GM18870 (cell line): Measurements from ENCODE around the gene UGT1A5.

ENCODE experiments used
- ATAC-seq: cut with Tn5 transposase; IDR thresholded peaks from one replicate; pipeline ENCODE4 v1.9.1; 2021; ENCODE audit warnings: moderate library complexity; ENCODE audit not compliant: unreplicated experiment

UGT1A5 gene

DNA sequence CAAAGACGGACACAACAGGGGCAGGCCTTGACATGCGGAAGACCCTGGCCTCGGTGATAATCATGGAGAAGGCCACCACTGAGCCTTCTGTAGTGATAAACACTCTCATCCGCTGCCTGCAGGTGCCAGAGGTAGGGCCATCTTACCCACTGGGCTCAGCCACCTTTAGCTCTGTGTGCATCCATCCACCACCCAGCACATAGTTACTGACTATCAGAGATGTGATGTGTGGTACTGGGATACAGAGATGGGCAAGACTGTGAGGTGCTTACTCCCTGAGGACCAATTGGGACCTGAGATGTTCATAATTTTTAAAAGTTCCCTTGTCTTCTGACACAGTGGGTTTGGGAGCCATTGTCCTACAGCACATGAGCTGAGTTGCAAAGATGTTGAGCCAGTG is 67.0 kb downstream of the UGT1A5 start:
- no peak for ATAC-seq

DNA sequence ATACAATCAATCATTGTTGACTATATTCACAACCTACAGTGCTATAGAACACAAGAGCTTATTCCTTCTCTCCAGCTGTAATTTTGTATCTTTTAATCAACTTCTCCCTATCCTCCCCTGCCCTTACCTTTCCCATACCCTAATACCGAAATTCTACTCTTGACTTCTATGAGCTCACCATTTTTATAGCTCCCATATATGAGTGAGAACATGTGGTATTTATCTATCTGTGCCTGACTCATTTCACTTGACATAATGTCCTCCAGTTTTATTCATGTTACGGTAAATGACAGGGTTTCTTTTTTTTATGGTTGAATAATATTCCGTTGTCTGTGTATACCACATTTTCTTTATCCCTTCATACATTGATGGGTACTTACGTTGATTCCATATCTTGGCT is 68.1 kb downstream of the UGT1A5 start:
- no peak for ATAC-seq

DNA sequence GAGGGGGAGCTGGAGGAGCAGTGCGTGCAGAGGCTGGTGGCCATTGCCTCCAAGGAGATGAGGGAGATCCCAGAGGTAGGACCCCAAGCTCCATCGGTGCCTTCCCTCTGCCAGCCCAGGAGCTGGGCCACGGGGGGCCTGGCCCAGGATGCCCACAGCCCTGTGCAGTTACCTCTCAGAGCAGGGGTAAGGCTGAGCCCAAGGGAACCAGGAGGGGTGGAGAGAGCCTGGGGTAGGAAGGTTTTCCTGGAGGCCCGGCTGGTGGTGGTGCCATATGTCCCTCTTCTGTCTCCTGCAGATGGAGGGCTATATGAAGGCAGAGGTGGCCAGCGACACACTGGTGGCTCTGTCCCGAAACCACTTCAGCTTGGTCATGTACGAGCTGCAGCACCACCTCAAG is 76.8 kb downstream of the UGT1A5 start:
- no peak for ATAC-seq

DNA sequence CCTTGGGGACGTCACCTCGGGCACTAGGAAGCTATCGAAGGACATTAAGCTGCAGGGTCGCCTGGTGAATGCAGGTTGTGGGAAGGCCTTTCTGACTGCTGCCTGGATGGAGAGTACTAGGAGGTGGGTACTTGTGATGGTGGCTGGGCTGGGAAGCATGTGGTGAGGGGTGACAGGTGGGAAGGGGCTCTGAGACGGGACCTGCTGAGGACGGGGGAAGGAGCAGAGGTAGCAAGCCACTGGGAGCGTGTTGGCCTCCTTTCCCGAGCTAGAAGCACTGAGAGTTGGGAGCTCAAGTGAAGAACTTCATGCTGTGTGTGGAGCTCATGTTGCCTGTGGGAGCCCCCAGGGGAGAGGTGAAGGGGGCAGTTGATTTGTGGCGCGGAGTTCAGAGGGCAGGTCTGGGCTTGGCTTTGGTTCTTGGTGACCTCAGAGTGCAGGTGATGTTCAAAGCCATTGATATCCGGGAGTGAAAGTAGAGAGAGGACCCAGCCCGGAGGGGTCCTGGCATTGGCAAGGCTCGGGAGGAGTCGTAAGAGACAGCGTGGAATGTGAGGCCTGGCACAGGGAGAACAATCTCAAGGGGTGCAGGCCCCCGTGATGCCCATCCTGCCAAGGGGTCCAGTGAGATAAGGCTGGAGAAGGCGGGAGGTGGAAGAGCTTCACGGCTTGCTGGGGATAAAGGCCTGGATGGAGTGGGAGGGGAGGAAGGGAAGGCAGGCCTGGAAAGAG is 78.6 kb downstream of the UGT1A5 start:
- ATAC-seq = no peak

DNA sequence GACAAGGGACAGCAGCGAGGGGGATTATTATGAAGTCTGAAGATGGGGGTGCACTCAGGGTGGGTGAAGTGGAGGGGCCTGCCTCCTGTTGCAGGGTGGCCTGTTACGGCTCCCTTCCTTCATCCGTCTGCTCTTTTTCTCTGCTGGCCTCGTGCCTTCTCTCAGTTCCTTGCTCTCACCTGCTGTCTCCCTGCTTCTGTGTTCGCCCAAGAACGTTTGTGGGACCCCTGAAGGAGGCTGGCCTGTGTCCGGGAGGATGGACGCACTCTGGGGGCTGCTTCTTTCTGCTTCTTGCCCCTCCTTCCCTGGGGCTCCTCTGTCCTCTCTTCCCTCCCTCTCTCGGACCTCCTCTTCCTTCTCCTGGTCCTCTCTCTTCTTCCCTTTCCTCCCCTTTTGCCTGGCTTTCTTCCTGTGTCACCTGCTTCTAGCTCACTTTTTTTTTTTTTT is 79.2 kb downstream of the UGT1A5 start:
- no peak for ATAC-seq

DNA sequence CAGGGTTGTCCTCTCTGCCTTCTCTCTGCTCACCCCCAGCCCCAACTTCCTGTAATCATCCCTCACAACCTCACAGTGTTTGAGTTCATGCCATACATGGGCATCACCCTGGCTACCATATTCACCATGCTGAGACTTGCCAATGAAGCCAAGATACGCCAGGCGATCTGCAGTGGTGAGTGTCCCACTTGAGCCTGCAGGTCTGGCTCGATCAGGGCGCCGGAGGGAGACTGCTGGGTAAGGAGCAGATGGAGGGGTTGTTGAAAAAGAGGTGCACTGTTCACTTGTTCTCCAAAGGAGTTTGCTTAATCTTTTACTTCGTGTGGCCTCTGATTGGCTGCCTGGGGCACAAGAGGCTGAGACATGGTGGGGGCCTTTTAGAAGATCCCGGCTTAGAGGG is 80.0 kb downstream of the UGT1A5 start:
- ATAC-seq = no peak

DNA sequence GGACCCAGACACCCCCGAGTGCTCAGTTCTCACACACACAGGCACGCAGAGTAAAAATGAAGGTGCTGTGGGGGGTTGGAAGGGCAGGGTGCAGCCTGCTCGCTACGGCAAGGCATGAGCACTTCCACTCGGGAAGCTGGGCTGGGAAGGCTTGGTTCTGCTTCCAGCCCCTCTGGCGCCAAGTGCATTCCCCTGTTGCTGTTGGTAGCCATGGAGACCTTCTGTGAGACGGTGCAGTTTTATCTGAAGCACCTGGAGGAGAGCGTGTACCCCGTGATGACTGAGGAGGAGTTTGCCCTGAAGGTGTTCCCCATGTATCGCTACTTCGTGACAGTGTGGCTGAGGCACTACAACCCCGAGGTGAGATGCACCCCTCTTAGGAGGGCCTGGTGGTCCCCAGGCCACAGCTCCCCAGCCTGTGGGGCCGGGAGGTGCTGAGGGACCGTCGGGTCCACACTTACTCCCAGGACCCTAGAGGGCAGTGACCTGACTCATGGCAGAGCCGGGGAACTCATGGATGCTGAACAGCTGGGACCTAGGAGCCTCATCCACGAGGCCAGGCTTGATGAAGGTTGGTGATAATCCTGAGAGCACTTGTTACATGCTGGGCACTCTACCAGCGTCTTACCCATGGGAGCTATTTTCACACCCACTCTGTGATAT is 80.9 kb downstream of the UGT1A5 start:
- no peak for ATAC-seq

DNA sequence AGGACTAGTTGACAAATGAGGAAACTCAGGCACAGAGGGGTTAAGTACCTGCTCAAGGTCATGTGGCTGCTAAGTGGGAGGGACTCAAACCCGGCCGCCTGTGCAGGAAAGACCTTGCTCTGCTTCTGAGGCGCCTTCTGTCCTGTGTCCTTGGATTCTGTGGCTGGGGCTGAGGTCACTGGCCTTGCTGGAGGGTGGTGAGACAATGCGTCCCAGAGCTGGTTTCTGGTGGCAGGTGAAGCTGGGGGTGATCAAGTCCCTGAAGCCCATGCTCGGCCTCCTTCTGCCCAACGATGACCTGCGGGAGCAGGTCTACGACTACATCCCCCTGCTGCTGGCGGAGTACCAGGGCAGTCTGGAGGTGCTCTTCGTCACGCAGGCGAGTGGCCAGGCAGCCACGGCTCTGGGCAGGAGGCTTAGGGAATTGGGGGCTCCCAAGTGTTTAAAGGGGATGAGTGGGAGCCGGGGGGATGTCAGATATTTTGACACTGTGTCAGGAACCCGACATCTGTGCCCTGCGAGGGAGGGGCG is 81.5 kb downstream of the UGT1A5 start:
- ATAC-seq = no peak

DNA sequence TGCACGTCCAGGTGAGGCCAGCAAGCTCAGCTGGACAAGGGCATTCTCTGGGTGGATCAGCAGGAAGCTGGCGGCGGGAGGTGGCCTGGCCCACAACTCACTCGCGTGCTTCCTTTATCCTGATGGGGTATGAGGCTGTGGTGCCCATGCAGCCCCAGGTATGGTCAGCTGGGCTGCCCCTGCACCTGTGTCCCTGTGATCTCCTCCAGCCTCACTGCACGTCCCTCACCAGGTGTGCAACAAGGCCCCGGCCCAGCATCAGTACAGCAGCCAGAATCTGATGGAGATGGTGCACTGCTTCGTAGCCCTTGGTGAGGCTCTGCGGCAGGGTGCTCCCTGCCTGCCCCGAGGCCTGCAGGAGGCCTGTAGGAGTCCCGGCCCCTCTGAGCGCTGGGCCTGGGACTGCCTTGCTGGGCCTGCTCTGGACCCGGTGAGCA is 83.0 kb downstream of the UGT1A5 start:
- ATAC-seq = no peak

DNA sequence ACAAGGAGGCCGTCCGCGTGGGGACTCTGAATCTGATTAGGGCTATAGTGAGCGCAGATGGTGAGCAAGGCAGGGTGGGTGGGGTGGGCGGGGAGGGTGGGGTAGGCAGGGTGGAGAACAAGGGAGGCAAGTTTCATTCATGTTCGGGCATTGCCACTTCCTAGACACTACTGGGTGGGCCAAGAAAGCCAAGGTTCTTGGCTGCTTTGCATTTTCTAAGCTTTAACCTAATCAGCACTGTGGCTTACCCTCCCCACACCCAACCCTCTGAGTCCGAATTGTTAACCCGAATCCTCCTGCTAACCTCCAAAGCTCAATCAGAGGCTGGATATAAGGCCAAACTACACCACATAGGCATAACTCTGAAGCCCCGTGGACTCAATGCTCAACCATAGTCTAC is 83.5 kb downstream of the UGT1A5 start:
- no peak for ATAC-seq

DNA sequence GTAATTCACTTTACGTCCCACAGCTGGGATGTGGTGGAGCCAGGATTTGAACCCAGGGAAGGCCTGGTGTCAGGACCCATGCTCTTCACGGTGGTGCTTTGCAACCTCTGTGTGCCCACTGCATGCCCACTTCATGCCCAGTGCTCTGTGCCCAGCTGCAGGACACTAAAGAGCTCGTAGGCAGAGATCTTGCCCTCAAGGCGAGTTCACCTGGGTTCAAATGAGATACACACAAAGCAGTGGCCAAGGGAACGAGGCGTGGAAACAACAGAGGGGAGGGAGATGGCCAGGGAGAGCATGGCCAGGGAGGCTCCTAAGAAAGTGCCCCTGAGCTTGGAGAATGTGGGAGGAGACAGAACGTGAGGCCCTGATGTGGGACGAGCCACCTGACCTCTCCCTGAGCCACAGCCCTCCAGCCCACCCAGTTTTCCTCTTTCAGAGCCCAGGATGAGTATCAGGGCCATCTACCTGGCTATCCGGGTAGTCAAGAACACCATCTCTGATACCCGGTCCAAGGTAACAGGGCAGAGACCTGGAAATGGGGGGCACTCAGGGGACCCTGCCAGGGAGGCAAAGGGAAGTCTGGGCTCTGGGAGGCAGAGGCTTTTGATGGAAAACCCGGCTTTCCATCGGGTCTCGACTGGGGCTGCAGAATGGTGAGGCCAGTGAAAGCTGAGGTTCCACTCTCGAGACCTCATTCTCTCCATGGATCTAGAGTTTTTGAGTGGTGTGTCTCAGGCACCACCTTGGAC is 85.8 kb downstream of the UGT1A5 start:
- ATAC-seq = no peak

DNA sequence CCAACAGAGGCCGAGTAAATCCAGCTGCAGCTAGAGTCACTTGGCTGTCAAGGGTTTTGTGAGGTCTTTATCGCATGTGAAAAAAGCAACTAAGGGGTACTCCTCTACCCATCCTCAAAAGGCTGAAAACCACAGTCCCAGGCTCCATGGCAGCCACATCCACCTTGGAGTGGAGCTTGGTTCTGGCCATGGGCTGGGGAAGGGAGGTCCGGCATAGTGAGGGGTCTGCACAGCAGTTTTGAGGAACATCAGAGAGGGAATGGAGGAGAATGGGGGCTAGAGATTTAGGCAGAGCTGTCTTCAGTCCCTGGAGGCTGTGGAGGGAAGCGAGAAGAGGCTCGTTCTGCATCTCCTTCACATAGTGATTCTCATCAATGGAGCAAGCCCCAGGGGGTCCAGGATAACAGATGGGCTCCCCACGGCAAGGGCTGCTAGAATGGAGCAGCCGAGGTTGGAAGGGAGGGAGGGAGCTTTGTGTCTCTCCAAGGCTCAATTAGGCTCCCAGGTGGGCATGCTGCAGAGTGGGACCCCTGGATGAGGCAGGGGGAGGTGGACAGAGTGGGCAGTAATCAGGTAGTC is 86.5 kb downstream of the UGT1A5 start:
- no peak for ATAC-seq

DNA sequence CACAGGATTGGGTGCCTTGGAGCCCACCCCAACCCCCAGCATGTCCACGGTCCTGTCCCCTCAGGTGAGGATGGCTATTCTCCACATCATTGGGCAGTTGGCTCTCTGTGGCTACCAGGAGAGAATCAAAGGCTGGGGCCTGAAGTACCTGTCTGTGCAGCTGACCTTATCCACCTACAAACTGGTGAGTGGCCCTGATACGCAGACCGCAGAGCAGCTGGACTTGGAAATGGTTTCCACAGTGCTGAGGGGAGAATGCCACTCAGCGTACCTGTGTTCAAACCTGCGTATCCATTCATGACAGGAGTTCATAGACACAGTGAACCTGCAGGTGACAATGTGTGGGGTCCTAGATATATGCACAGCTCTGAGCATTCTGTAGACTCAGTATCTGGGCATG is 87.0 kb downstream of the UGT1A5 start:
- no peak for ATAC-seq

DNA sequence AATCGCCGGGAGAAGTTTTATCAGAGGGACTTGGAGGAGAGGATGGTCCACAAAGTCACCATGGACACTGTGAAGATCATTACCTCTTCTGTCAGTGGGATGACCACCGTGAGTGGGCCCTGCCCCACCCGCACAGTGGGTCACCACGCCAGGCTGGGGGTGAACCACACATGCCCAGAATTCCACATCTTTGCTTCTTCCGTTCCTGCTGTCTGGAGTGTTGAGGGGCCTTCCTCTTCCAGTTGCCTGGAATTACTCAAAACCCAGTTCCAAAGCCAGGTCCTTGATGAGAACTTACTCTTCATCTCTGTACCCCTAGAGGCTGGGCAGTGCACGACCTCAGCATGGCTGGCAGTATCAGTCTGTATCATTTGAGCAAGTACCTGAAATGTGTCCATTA is 87.5 kb downstream of the UGT1A5 start:
- ATAC-seq = no peak

DNA sequence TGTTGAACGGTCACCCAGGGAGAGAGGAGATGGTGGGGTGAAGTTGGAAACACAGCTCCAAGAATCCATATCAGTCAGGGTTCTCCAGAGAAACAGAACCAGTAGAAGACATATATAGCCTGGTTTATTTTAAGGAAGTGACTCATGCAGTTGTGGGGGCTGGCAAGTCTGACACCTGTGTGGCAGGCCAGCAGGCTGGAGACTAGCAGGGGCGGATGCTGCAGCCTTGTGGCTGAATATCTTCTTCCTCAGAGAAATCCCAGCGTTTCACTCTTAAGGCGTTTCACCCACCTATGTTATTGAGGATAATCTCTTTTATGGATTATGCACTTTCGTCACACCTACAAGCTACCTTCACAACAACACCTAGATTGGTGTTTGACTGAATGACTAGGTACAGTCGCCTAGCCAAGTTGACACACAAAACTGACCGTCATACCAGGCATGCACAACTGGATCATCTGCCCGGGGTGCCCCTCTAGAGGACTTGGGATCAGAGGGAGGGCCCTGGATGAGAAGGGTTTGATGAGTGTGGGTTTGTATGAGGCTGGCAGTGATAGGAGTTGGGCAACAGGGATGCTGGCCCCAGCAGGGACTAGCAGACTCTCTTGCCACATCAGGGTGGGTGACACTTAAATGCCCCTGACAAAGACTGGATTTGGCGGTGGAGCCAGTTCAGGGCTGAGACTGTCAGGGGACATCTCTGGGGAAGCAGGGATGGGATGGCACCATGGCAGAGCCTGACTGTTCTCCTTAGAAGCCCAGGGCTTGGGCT is 88.8 kb downstream of the UGT1A5 start:
- ATAC-seq = no peak

DNA sequence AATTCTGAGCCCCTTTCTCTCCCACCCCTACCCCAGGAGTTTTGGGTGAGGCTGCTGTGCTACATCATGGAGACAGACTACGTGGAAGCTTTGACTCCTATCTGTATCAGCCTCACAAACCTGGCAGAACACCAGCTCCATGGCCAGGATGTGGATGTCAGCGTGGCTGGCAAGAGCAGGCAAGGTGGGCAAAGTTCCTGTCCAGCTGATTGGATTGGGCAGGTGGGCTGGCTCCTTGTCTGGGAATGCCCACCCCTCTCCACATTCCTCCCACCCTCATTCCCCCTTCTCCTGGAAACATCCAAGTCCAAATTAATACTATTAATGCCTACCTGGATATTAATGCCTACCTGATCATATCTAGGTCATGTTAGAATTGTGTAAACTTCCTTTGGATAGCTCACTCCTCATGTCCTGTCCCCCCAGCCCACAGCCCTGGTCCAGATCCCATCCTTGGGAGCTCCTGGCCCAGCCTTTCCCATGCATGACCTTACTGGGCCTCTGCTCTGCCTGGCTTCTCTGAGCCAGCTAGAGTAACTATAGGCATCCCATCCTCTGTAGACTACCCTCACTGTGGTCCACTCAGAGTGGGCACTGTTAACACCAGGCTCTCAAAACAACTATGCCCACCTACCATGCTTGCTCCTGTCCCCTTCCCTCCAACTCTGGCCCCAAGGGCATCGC is 89.6 kb downstream of the UGT1A5 start:
- ATAC-seq = no peak

DNA sequence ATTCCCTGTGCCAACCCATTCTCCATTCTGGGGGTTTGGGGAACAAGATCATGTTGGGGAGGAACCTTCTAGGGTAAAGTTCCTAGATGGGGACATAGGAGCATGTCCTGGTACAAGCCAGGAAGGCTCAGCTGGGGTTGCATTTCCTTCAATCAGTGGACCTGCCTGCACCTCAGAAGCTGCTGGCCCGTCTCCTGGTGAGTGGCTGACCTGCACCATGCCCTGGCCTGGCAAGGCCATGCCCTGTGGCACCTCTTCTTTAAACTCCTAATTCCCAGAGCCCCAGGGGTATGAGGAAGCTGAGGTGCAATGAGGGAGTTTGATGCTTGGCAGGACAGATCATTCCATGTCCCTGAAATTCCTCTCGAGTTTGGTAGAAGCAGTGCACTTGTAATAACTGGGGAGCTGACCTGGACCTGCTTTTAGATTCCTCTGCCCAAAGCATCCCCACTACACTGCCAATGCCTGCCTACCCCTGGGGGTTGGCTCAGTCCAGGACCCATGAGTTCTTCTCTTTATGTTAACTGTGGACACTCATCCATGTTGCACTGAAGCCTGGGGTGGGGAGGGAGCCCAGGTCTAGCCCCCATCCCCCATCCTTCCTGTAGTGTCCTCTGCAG is 90.7 kb downstream of the UGT1A5 start:
- no peak for ATAC-seq

DNA sequence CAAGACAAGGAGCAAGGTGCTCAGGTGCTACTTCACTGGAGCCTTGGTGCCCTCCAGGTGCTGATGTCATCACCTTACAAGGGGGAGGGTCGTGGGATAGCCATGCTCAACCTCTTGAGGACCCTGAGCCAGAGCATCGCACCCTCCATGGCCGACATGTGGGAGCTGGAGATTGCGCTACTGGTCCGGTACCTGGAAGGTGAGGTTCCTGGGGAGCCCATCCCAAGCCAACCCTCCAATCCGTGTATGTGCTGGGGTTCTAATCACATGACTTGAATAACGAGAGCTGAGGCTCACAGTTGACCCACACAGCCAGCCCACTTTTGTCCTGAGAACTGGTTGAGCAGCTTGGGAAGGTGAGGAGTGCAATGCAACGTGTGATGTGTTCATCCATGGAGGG is 91.3 kb downstream of the UGT1A5 start:
- no peak for ATAC-seq

DNA sequence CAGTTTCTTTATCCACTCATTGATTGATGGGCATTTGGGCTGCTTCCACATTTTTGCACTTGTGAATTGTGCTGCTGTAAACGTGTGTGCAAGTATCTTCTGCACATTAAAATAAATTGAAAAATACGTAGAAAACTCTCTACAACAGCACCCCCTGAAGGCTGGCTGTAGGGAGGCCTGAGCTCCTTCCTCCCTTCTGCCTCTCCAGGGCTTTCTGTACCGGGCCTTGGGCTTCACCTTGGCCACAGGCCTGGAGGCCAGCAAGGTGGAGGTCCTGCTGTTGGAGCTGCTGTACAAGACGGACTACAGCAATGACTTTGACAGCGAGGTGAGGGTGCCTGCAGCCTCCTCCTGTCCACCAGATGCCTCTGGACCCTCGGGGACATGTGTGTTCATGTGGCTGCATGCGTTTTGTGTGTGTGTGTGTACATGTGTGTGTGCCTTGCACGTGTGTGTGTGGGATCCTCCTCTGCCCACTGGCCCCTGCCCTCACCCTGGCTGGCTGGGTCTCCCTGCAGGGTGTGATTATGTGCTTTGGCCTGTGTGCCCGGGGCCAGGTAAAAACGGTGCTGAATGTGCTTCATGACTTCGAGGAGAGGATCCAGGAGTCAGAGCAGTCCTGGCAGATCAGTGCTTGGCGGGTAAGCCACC is 94.6 kb downstream of the UGT1A5 start:
- ATAC-seq = no peak
